ENCODE measurements around the gene TPD52L2. TPM values are rescaled to one million over a fixed set of nuclear protein-coding genes. Genes with fewer than 3 reads are reported as not detected.
A peak's percentile ranks its signal among the peaks of the same experiment; 100 is the strongest.

Gene TPD52L2
- total RNA-seq, 1 experiment from 2014 or later, result 113 TPM

GRCh38 chr20:63844511-63844991 is 20.5 kb upstream of the TPD52L2 start:
- H3K27ac ChIP-seq (ENCODE audit: low read length), result no peak overlapping the region
- ChIA-PET CTCF (no interaction called here), POLR2A (no interaction called here)
- BruUV-seq (replicated peaks), result no TSS peak
- intact Hi-C loops (cut with micrococcal nuclease; ENCODE audit: unreplicated experiment), result no loop called here
- H3K4me1 ChIP-seq (ENCODE audit: control insufficient read depth, insufficient read depth, low read length), result peaks cover 36% of the 10 kb centered on the region
- DNase-seq (ENCODE audit: low read depth, low spot score) (no peak), ATAC-seq (no peak)
- H3K27me3 ChIP-seq (ENCODE audit: control insufficient read depth, insufficient read depth, low read length), result no peaks in the 10 kb centered on the region
- no peak overlapping the region for H3K4me3 ChIP-seq (ENCODE audit: low read depth in 2 of 2, low read length in 2 of 2)
- in situ Hi-C loops (cut with HindIII; ENCODE audit: low pct_unique_long_range_greater_than_20kb, low sequenced_read_pairs), result no loop called here
- no peaks in the 10 kb centered on the region for H3K9me3 ChIP-seq (ENCODE audit: control insufficient read depth, insufficient read depth, low read depth, low read length)
- TF ChIP-seq SIN3A (IDR thresholded peaks at IDR 0.05; ENCODE audit: borderline replicate concordance, insufficient read depth, low read depth, low read length) (no peak), POLR2AphosphoS5 (IDR thresholded peaks at IDR 0.05; ENCODE audit: low read depth, low read length) (no peak), TCF7L2 (IDR thresholded peaks at IDR 0.05; ENCODE audit: low read depth, low read length) (no peak)
- H3K36me3 ChIP-seq (ENCODE audit: control insufficient read depth, insufficient read depth, low read length), result no peaks in the 10 kb centered on the region

GRCh38 chr20:63846128-63846771 is 18.8 kb upstream of the TPD52L2 start:
- no TSS peak for BruUV-seq (replicated peaks)

More at GRCh38 chr20:63846128-63846771, 18.8 kb upstream of the TPD52L2 start:
- CTCF ChIA-PET, result no interaction called here
- no peaks in the 10 kb centered on the region for H3K27me3 ChIP-seq (ENCODE audit: control insufficient read depth, insufficient read depth, low read length)
- DNase-seq (ENCODE audit: low read depth, low spot score), result no peak
- POLR2A ChIA-PET, result no interaction called here
- peak overlapping the region in 1 of 2 experiments; percentile 37; a peak in 3 of 4 replicates for H3K4me3 ChIP-seq (ENCODE audit: low read depth in 2 of 2, low read length in 2 of 2)
- H3K9me3 ChIP-seq (ENCODE audit: control insufficient read depth, insufficient read depth, low read depth, low read length), result no peaks in the 10 kb centered on the region
- no peaks in the 10 kb centered on the region for H3K36me3 ChIP-seq (ENCODE audit: control insufficient read depth, insufficient read depth, low read length)
- peaks cover 36% of the 10 kb centered on the region for H3K4me1 ChIP-seq (ENCODE audit: control insufficient read depth, insufficient read depth, low read length)
- in situ Hi-C loops (cut with HindIII; ENCODE audit: low pct_unique_long_range_greater_than_20kb, low sequenced_read_pairs) (no loop called here), intact Hi-C loops (cut with micrococcal nuclease; ENCODE audit: unreplicated experiment) (no loop called here)
- TF ChIP-seq SIN3A (IDR thresholded peaks at IDR 0.05; ENCODE audit: borderline replicate concordance, insufficient read depth, low read depth, low read length) (no peak), POLR2AphosphoS5 (IDR thresholded peaks at IDR 0.05; ENCODE audit: low read depth, low read length) (no peak), CTCF (IDR thresholded peaks at IDR 0.05) (no peak), TCF7L2 (IDR thresholded peaks at IDR 0.05; ENCODE audit: low read depth, low read length) (no peak), REST (IDR thresholded peaks at IDR 0.05; ENCODE audit: insufficient read depth in 1 of 2, low read depth in 2 of 2, low read length in 1 of 2) (no peak)
- ATAC-seq, result peak; percentile 74
- H3K27ac ChIP-seq (ENCODE audit: low read length), result peak overlapping the region; percentile 66; the same call in 1 of the 2 replicates
